HUES6 (cell line): ENCODE data around the gene C3orf49.
A peak's percentile ranks its signal among the peaks of the same experiment; 100 is the strongest.

Experiments used
- H3K27ac ChIP-seq: 2 replicates; pipeline ENCODE4 v1.7.0; 2013; ENCODE audit warnings: low read depth, mild to moderate bottlenecking, low read length, inconsistent platforms
- H3K27me3 ChIP-seq: 2 replicates; pipeline ENCODE4 v1.6.1; 2013; ENCODE audit warnings: low read length; ENCODE audit not compliant: control insufficient read depth, insufficient read depth
- H3K36me3 ChIP-seq: 2 replicates; pipeline ENCODE4 v1.6.1; 2013; ENCODE audit warnings: low read length; ENCODE audit not compliant: control insufficient read depth, insufficient read depth
- H3K4me1 ChIP-seq: 2 replicates; pipeline ENCODE4 v1.6.1; 2013; ENCODE audit warnings: low read length; ENCODE audit not compliant: control insufficient read depth, insufficient read depth
- H3K4me3 ChIP-seq: 2 replicates; pipeline ENCODE4 v1.5.1; 2013; ENCODE audit warnings: low read depth, low read length
- H3K9ac ChIP-seq: one replicate; pipeline ENCODE4 v1.6.1; 2013; ENCODE audit warnings: mild to moderate bottlenecking, low read length
- H3K9me3 ChIP-seq: 2 replicates; pipeline ENCODE4 v1.6.1; 2013; ENCODE audit warnings: low read depth, low read length; ENCODE audit not compliant: control insufficient read depth, insufficient read depth

Gene C3orf49

DNA sequence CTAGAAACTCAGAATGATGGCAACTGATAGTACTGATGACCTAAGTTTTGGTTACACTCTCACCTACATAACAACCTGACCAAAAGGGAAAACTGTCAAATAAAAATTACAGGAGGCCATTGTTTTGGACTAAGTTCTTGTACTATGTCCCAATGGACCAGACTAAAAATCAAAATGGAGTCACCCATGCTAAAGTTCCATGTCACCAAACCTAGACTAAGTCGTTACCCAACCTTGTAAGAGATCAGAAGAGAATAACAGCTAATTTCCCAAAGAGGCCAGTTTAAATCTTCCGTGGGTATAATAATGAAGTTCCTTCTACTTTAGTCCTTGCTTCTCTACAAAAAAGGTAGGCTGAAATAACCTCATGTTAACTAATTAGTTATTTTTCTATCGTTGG, 32.2 kb downstream of the C3orf49 start:
- H3K9me3 ChIP-seq, result no peaks in the 10 kb centered on the region
- H3K9ac ChIP-seq, result no peak overlapping the region
- H3K36me3 ChIP-seq, result no peaks in the 10 kb centered on the region
- peaks cover 23% of the 10 kb centered on the region for H3K4me1 ChIP-seq
- H3K27ac ChIP-seq, result no peak overlapping the region
- H3K27me3 ChIP-seq, result no peaks in the 10 kb centered on the region
- H3K4me3 ChIP-seq, result no peak overlapping the region

DNA sequence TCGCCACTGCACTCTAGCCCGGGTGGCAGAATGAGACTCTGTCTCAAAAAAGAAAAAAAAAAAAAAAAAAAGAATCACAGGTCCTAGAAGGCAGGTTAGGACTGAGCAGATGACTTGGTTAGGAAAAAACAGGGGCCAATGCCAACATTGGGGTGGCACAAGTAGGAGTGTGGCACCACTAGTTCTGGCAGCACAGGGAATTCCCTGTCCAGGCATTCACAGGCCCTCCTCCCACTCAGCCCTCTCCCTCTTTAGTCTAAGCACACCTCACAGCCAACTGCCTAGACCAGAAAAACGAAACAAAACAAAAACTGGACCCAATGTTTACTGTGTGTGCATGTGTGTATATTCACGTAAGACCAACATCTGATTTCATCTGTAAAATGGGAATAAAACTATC, 34.0 kb downstream of the C3orf49 start:
- Histone ChIP-seq H3K27ac (no peak overlapping the region), H3K9ac (no peak overlapping the region), H3K27me3 (no peaks in the 10 kb centered on the region), H3K4me1 (peaks cover 19% of the 10 kb centered on the region), H3K4me3 (no peak overlapping the region), H3K36me3 (no peaks in the 10 kb centered on the region), H3K9me3 (no peaks in the 10 kb centered on the region)

DNA sequence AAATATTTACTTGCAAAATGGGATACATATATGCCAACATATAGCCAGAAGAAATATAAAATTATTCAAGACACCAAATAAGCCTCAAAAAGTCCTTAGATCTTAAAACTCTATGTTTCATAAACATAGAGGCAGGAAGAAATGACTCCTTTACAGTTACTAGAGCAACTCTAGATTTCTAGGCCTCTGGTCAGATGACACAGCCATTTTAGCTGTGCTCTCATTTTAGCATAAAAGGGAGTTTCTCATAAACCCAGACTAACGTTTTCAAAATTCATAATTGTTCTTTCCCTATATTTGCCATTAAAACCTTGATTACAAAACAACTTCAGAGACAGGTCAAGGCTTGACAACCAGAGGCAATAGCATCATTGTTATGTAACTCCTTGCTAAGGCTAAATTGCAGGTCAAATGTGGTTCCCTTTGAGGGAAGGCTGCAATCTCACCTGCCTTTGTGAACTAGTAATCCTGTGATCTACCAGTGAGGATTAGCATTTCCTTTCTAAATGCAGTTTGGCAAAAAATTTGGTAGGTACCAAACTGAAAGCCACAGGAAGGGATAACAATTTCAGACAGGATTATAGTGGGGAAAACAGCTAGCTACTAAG, 36.3 kb downstream of the C3orf49 start:
- Histone ChIP-seq H3K27ac (no peak overlapping the region), H3K36me3 (no peaks in the 10 kb centered on the region), H3K9me3 (no peaks in the 10 kb centered on the region), H3K4me1 (peaks cover 20% of the 10 kb centered on the region), H3K4me3 (no peak overlapping the region), H3K27me3 (no peaks in the 10 kb centered on the region), H3K9ac (no peak overlapping the region)

DNA sequence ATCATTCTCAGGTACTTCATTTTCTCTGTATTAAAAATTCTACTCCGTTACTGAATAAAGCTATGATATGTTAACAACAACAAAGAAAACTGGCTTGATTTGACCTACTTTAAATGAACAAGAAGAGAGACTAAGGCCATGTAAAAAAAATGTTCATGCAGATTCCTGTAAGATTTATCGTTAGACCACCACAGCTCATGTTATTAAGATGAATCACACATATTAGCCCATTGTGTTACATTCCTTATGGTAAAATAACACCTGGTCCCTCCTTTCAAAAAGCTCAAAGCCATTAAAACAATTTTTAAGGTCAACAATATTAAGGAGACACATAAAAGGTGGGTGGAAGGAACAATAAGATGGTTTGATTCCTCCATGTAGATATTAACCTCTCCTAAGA, 38.2 kb downstream of the C3orf49 start:
- Histone ChIP-seq H3K9me3 (no peaks in the 10 kb centered on the region), H3K36me3 (no peaks in the 10 kb centered on the region), H3K4me1 (peaks cover 33% of the 10 kb centered on the region), H3K9ac (no peak overlapping the region), H3K4me3 (no peak overlapping the region), H3K27ac (no peak overlapping the region), H3K27me3 (no peaks in the 10 kb centered on the region)

DNA sequence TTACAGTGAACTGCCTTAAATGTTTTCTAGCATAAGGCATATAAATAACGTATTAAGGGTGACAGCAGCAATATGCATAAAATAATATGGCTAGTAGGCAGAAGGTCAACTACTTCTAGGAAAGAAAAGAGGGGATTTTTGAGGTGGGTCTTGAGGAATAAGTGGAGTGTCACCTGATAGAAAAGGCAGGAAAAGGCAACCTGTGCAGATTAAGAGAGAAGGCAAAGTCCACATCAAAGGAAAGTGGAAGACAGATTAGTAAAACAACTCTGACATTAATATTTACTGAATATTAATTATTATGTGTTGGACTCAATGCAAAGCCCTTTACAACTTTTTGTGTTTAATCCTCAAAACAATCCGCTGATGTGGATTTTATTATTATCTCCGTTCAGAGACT, 41.7 kb downstream of the C3orf49 start:
- no peaks in the 10 kb centered on the region for H3K9me3 ChIP-seq
- H3K36me3 ChIP-seq, result no peaks in the 10 kb centered on the region
- H3K9ac ChIP-seq, result no peak overlapping the region
- no peak overlapping the region for H3K4me3 ChIP-seq
- peaks cover 33% of the 10 kb centered on the region for H3K4me1 ChIP-seq
- H3K27me3 ChIP-seq, result no peaks in the 10 kb centered on the region
- H3K27ac ChIP-seq, result no peak overlapping the region

DNA sequence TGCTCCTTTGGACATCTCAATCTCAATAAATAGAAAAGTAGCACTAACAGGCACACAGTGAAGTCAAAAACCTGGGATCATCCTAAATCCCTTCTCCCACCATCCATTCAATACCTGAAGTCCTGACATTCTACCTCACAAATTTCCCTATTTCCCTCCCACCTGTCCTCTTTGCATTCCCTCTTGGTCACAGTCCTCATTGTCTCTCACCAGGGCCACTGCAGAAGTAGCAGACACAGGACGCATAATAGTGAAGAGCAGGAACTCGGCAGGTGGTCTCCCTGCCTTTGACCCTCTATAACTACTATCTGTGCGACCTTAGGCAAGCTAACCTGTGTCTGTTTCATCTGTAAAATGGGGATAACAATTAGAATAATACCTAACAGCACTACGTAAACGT, 42.2 kb downstream of the C3orf49 start:
- H3K4me1 ChIP-seq, result peaks cover 30% of the 10 kb centered on the region
- H3K4me3 ChIP-seq, result peak overlapping the region; percentile 18; the same call in 1 of the 2 replicates
- no peaks in the 10 kb centered on the region; the same call in 1 of the 2 replicates for H3K36me3 ChIP-seq
- H3K9me3 ChIP-seq, result no peaks in the 10 kb centered on the region
- H3K27me3 ChIP-seq, result no peaks in the 10 kb centered on the region
- no peak overlapping the region for H3K9ac ChIP-seq
- no peak overlapping the region for H3K27ac ChIP-seq

DNA sequence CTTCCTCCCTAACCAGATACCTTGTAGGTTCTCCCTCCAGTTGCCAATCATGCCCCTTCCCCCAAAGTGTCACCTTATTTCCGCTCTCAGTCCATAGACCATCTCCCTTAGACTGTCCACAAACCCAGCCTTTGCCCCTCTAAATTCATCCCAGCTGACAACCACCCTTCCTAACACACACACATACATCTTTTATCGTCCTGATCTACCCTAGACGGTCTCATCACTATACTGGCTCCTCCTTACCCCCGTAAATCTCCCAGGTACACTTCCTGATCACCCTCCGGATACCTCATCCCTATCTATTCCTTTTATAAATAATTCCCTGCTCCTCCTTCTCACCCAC, 43.7 kb downstream of the C3orf49 start:
- no peak overlapping the region for H3K27ac ChIP-seq
- H3K4me1 ChIP-seq, result peaks cover 30% of the 10 kb centered on the region
- no peaks in the 10 kb centered on the region for H3K27me3 ChIP-seq
- H3K9ac ChIP-seq, result peak overlapping the region; percentile 96
- no peaks in the 10 kb centered on the region; the same call in 1 of the 2 replicates for H3K36me3 ChIP-seq
- no peaks in the 10 kb centered on the region for H3K9me3 ChIP-seq
- H3K4me3 ChIP-seq, result peak overlapping the region; percentile 98

DNA sequence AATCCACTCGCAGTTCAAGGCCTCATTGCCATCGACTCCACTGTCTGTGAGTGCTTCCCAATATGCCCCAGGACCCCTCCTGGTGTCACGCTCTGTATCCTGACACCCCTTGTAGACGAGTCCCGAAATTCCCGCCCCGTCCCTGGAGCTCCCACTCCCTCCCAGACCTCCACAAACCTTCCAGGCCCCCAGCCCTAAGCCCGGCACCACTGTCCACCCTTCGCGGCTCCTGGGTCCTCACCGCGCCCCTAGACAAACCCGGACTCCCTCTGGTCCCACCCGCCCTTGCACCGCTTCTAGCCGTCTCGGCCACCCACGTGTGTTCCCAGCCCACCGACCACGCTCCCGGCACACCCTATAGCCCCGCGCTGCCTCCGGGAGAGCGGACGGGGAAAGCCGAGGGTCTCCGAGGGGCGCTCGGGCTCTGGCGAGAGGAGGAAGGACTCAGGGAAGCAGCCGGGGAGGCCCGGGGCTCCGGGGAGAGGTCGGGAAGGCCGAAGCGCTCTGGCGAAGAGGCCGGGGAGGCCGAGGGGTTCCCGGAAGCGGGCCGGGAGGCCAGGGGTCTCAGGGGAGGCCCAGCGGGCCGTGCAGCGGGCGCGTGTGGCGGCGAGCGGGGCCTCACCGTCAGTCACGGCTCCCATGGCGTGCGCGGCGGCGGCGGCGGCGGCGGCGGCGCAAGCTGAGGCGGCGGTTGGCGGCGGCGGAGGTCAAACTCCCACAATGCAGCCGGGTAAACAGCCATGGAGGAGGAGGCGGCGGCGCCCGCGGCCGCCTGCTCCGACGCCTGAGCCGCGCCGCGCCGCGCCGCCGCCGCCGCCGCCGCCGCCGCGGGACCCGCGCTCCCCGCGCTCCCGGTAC, 44.3 kb downstream of the C3orf49 start, which contains the start of the genes ATXN7 and THOC7:
Gene ATXN7 (plus strand): TSS at position 718 of the 858 bp plus-strand sequence. CDS start 48,732 bp downstream, outside the sequence.
Gene THOC7 (minus strand): TSS at position 656 of the 858 bp plus-strand sequence. CDS start 15 bp downstream, at position 641.
- Histone ChIP-seq H3K9me3 (no peaks in the 10 kb centered on the region), H3K27me3 (no peaks in the 10 kb centered on the region), H3K9ac (peak within 1 kb of the TSS; percentile 96), H3K4me1 (peaks cover 30% of the 10 kb centered on the region), H3K4me3 (peak within 1 kb of the TSS; percentile 98), H3K36me3 (no peaks in the 10 kb centered on the region; the same call in 1 of the 2 replicates), H3K27ac (peak within 1 kb of the TSS; percentile 98)

DNA sequence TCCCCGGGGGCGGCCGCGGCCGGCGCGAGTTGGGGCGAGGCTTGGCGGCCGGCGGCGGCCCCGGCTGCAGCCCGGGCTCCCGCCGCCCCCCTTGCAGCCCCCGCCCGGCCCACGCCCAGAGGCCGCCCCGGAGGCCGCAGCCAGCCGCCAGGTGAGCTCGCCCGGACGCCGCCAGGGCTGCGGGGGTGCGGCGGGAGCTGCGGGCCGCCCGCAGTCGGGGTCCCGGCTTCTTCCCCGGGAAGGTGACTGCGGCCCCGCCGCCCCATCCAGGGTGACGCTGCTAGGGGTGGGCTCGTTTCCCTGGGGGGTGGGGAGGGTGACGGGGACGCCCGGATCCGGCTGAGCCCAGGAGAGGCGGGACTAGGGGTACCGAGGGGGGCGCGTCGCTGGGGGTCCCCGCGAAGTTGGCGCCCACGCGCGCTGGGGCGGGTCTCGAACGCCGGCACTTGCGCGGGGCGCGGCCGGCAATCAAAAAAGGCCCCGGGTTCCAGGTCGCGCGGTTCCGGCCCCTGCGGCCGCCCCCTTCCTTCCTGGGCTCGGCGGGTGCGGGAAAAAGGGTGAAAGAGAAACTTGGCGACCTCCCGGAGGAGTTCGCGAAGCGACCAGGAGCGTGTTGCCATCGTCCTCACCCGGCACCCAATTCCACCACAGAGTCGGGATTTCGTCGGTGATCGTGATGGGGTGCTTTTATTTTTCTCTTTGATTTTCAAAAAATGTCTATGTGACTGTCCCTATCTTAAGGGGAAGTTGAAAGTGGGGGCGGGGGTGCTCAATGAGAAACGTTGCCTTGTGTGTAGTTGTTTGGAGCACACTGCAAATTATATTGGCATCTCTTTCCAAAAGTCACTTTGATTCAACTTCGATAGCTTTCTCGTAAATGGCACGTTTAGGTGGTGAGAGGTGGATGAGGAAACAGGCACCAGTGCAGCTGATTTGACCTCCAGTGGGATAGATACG, 45.2 kb downstream of the C3orf49 start:
- no peaks in the 10 kb centered on the region for H3K9me3 ChIP-seq
- no peaks in the 10 kb centered on the region; the same call in 1 of the 2 replicates for H3K36me3 ChIP-seq
- peak overlapping the region; percentile 90; the same call in 1 of the 2 replicates for H3K27ac ChIP-seq
- peaks cover 26% of the 10 kb centered on the region for H3K4me1 ChIP-seq
- H3K9ac ChIP-seq, result peak overlapping the region; percentile 75
- no peaks in the 10 kb centered on the region for H3K27me3 ChIP-seq
- H3K4me3 ChIP-seq, result peak overlapping the region; percentile 85

DNA sequence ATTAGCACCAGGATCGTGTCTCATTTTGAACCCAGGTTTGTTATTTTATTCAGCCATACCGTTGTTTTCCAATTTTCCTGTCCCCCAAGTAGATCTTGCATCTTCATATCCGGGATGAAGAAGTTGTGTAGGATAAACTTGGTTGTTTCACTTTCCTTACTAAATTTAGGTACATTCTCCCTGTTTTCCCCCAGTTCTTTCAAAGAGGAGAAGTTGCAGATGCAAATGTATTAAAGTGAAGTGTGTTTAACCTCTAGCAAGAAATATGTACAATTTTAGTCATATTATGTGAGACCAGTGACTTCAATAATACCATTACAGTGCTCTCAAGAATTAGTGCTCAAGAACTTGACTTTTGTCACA, 45.8 kb downstream of the C3orf49 start:
- peak overlapping the region; percentile 75 for H3K9ac ChIP-seq
- peaks cover 22% of the 10 kb centered on the region for H3K4me1 ChIP-seq
- H3K9me3 ChIP-seq, result no peaks in the 10 kb centered on the region
- H3K36me3 ChIP-seq, result no peaks in the 10 kb centered on the region; the same call in 1 of the 2 replicates
- H3K4me3 ChIP-seq, result peak overlapping the region; percentile 85
- no peak overlapping the region for H3K27ac ChIP-seq
- H3K27me3 ChIP-seq, result no peaks in the 10 kb centered on the region
